Body of pancreas (tissue), 4 donors: Measurements from ENCODE around the gene MOSMO.

Experiments
- CTCF ChIP-seq, 7 experiments: fragments of 450-650 bp in 4 of 7; fragments of 200-600 bp in 3 of 7; sonication (generic) in 3 of 7; IDR thresholded peaks; one replicate each; pipeline ENCODE4 v1.5.1; 2016 to 2019; ENCODE audit warnings: antibody characterized with exemption in 7 of 7
- POLR2A ChIP-seq, 3 donors: fragments of 450-650 bp; IDR thresholded peaks; one replicate each; pipeline ENCODE4 v1.6.1; 2016; ENCODE audit warnings: antibody characterized with exemption in 3 of 3, mild to moderate bottlenecking in 2 of 3

- TF ChIP-seq CTCF (IDR thresholded peaks at IDR 0.05) (no peak), POLR2A (IDR thresholded peaks at IDR 0.05) (no peak)
These were observed 95.5 kb downstream of the MOSMO start for GRCh38 chr16:22103441-22103840.
